Globus pallidus (tissue), 1 donor: ENCODE data around the gene ANKRD7.
"Not testable (repeated sequence)": the region's sequence is repeated elsewhere in the genome, so short reads cannot be mapped to it uniquely, and the experiment has no call there.

Source experiments
- DNase-seq: peaks from one replicate; pipeline ENCODE4 v3.0.0-alpha.2; 2015; ENCODE audit warnings: low spot score

Gene ANKRD7

GRCh38 chr7:118239014-118239413 is 14.5 kb downstream of the ANKRD7 start:
- no peak for DNase-seq

GRCh38 chr7:118240320-118240719 is 15.8 kb downstream of the ANKRD7 start:
- DNase-seq, result not testable (repeated sequence)

GRCh38 chr7:118243695-118244094 is 19.2 kb downstream of the ANKRD7 start:
- no peak for DNase-seq

- DNase-seq, result no peak
These were observed 20.9 kb downstream of the ANKRD7 start for GRCh38 chr7:118245267-118246040.

GRCh38 chr7:118250860-118251494 is 26.5 kb downstream of the ANKRD7 start:
- no peak for DNase-seq

GRCh38 chr7:118252087-118252486 is 27.6 kb downstream of the ANKRD7 start:
- no peak for DNase-seq

GRCh38 chr7:118259115-118259514 is 34.6 kb downstream of the ANKRD7 start:
- no peak for DNase-seq

GRCh38 chr7:118264836-118265235 is 40.3 kb downstream of the ANKRD7 start:
- no peak for DNase-seq

GRCh38 chr7:118280319-118281012 is 56.0 kb downstream of the ANKRD7 start:
- DNase-seq, result no peak

- DNase-seq, result no peak
These were observed 56.7 kb downstream of the ANKRD7 start for GRCh38 chr7:118281196-118281595.

GRCh38 chr7:118285358-118285757 is 60.9 kb downstream of the ANKRD7 start:
- no peak for DNase-seq

- DNase-seq, result no peak
These were observed 61.6 kb downstream of the ANKRD7 start for GRCh38 chr7:118286131-118286530.

- DNase-seq, result no peak
These were observed 63.6 kb downstream of the ANKRD7 start for GRCh38 chr7:118288098-118288497.

GRCh38 chr7:118289476-118289875 is 65.0 kb downstream of the ANKRD7 start:
- no peak for DNase-seq
